ENCODE measurements around the gene A1BG.
A peak's percentile ranks its signal among the peaks of the same experiment; 100 is the strongest.

A1BG gene, protein sequence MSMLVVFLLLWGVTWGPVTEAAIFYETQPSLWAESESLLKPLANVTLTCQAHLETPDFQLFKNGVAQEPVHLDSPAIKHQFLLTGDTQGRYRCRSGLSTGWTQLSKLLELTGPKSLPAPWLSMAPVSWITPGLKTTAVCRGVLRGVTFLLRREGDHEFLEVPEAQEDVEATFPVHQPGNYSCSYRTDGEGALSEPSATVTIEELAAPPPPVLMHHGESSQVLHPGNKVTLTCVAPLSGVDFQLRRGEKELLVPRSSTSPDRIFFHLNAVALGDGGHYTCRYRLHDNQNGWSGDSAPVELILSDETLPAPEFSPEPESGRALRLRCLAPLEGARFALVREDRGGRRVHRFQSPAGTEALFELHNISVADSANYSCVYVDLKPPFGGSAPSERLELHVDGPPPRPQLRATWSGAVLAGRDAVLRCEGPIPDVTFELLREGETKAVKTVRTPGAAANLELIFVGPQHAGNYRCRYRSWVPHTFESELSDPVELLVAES

DNA sequence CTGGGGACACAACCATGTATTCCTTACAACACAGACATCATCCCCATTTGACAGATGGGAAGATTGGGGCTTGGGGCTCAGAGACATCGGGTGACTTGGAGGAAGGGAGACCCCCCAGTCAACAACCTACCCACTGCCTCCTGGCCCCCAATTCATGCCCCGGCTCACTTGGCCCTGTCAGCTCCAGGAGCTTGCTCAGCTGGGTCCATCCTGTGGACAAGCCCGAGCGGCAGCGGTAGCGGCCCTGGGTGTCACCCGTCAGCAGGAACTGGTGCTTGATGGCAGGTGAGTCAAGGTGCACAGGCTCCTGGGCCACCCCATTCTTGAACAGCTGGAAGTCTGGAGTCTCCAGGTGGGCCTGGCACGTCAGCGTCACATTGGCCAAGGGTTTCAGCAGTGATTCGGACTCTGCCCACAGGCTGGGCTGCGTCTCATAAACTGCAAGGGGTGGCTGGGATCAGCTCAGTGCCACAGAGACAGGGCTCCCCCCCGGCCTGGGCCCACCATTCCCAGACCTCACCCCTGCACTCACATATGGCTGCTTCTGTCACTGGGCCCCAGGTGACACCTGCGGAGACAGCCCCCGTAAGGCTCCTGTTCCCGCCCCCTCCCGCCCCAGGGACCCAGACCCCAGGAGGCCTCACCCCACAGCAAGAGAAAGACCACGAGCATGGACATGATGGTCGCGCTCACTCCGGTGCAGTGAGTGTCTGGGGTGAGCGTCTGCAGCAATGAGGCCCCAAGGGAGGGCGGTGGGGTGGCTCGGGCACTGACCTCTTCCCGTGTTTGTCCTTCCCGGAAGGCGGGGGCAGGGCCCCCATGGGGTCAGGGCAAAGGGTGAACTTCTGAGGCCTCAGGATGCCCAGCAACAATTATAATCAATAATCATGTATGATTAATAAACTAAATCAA lies at the start of gene A1BG:
Gene A1BG, minus strand, starts transcription at position 733 of the 912 bp plus-strand sequence. Its CDS starts 55 bp downstream, at position 678.
- no peak for DNase-seq (ENCODE audit: low read depth in 3 of 3)

DNA sequence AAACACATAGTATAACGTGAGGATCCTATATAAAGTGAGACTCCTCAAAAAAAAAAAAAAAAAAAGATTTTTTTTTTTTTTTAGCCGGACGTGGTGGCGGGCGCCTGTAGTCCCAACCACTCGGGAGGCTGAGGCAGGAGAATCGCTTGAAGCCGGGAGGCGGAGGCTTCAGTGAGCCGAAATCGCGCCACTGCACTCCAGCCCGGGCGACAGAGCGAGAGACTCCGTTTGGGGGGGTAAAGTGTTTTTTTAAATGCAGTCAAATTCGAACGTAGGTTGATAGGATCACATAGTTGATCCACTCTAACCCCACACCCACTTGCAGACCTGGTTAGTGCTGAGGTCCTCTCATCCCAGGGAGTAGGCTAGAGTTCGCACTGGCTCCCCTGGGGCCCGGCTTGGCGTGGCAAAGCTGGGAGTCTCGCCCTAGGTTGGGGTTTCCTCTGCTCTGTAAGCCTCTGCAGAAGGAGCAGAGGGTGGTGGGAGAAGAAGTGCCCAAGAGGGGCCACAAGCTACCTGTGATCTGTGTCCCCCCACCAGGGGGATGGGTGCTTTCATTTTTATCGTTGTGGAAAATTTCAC lies 48.6 kb upstream of the A1BG start:
- no peak for DNase-seq (ENCODE audit: low read depth in 3 of 3)

DNA sequence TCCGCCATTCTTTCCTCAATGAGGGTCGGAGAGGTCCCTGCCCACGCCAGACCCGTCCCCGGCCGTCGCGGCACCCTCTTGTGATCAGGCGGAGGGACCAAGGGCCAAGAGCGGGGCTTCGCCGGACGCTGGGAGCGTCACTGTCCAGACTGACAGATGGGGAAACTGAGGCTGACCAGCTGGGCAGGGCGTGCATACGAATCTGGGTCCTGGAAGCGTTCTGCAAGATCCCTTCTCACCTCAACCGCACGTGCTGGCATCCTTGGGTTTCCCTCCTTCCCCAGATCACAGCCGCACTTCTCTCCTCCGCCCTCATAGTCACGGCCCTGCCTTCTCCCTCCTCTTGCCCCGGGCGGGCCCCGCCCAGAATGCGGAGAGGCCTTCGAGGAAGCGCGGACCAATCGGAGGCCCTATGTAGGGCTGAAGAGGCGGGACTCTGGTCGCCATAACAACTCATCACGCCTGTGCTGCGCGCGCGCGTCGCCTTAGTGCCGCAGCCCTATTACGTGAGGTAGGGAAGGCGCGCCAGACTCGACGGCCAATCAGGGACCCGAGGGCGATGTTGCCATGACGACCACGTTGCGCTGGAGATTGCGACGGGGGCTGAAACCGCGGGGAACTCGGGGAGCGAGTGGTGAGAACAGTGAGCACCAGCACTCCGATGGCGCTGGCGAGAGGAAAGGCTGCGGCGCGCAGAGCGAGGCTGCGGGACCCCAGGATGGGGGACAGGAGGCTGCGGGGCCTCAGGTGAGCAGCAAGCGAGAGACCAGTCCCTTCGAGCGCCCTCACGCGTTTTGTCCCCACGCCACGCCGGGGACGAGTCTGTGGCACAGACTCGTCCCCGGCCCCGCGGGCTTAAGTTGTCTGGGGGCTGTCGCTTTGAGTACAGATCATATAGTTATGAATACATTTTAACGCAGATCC lies 47.9 kb upstream of the A1BG start:
- peak; percentile 98 to 99 (median 98) for DNase-seq (ENCODE audit: low read depth in 3 of 3)

DNA sequence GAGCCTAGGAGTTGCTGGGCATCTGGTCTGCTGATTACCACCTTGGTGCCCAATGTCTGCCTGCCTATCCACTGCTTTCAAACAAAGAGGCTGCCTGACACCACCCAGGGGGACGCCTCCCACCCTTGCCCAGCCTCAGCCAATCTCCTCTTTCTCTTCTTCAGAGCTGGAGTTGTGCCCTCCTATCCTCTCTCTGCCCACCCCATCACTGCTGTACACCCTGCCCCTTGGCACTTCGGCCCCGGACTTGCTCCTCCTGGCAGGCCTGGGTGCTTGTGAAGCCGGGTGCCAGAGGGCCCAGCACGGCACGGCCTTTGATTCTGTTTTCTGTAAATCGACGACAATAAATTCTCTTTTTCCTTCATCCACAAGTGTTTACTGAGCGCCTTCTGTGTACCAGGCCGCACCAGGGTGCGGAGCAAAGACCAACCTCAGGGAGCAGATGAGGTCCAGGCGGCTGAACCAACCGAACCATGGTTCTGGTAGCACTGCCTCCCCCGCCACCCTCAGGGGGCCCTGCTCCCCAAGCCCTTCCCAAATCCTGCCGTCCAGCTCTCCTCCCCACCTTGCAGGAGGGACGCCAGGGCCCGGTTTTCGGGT lies 47.1 kb upstream of the A1BG start:
- no peak for DNase-seq (ENCODE audit: low read depth in 3 of 3)

DNA sequence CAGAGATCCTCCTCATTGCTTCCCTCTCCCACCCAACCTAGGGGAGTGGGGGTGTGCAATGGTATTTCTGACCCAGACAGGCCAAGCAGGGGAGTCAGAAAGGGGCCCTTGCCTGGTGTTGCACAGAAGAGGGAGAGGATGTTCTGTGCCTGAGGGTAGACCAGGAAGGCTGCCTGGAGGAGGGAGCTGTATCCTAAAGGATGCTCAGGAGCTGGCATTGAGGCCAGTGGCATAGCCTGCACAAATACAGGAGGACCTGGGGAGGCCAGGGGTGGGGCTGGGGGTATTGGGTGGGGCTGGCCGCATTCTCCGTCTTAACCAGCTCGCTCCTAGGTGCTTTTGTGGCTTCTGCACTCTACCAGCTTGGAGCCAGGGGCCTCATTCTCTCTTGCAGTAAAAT lies 46.6 kb upstream of the A1BG start:
- DNase-seq (ENCODE audit: low read depth in 3 of 3), result no peak

DNA sequence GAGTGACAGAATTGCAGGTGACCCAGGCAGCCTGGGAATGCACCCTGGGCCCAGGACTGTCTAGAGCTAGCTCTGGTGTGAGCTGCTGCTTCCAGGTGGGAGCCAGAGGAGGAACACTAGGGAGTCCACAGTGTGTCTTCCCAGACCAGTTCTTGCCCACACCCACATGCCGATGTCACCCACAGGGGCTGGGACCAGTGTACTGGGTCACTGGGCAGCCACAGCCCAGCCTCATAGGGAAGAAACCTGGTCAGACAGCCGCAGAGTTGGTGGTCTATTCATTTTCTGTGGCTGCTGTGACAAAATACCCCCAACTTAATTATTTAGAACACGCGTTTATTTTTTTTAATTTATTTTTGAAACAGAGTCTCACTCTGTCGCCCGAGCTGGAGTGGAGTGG lies 45.3 kb upstream of the A1BG start:
- DNase-seq (ENCODE audit: low read depth in 3 of 3), result no peak

DNA sequence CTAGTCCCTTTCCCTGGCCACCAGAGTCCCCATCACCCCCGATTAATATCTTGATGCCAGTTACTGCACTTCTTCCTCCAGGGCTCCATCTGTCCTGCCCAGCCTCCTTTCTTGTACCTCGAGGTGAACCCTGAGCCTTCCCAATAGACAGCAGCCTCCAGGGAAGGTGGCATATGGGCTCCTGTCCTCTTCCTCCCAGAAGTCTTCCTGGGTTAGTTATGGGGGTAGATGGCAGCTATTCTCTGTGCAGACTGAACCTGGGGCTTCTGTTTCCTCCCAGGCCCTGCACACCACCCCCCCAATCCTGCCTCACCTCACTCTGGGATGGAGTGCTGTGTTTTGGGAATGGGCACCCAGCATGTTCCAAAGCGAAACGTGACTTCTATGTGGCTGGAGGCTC lies 44.8 kb upstream of the A1BG start:
- DNase-seq (ENCODE audit: low read depth in 3 of 3), result no peak

DNA sequence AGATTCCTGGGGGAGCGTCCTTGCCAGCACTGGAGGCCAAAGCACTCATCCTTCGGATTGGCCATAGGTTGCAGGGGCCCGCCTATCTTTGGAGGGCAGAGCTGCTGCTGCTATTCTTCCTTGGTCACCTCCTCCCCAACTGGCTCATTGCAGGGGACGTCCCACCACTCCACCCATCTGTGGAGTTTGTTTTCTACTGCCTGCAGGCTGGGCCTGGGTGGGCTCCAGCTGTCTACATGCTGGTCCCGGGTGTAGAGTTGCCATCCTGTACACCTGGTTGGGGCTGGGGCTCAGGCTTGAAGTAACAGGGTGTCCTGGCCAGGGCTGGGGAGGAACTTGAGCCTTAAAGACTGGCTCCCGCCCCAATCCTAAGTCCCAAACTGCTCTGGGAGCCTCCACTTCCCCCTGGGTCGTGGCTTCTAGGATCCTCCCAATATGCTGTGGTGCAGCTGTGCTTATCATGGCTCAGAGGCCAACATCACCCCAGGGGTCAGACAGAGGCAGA lies 44.3 kb upstream of the A1BG start:
- DNase-seq (ENCODE audit: low read depth in 3 of 3), result no peak

DNA sequence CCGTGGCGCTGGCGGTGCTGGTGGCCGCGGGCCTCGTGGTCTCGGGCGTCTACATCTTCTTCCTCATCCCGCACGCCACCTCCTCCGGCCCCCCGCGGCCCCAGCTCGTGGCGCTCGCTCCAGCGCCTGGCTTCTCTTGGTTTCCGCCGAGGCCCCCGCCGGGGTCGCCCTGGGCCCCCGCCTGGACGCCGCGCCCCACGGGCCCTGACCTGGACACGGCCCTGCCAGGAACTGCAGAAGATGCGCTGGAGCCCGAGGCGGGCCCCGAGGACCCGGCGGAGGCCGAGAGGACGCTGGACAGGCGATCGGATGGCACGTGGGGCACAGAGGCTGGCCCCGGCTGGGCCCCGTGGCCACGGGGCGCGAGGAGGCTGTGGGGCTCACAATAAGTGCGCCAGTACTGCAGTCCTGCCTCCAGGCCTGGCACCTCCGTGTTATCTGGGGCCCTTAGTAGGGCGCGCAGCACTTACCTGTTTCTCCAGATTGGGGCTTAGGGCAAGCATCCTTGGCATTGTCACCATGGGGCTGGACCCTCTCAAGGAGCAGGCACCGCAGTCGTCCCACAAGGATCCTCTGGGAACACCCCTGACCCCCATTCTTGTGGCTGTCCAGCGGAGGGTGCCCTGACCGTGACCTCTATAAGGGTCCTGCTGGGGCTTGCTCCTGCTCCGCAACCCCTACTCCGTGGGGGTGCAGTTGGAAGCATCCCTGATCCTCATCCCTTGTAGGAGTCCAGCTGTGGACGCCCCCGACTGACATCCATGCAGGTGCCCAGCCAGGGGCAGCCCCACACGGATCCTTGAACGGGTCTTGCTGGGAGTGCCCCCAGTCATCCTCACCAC lies 43.6 kb upstream of the A1BG start:
- no peak for DNase-seq (ENCODE audit: low read depth in 3 of 3)

DNA sequence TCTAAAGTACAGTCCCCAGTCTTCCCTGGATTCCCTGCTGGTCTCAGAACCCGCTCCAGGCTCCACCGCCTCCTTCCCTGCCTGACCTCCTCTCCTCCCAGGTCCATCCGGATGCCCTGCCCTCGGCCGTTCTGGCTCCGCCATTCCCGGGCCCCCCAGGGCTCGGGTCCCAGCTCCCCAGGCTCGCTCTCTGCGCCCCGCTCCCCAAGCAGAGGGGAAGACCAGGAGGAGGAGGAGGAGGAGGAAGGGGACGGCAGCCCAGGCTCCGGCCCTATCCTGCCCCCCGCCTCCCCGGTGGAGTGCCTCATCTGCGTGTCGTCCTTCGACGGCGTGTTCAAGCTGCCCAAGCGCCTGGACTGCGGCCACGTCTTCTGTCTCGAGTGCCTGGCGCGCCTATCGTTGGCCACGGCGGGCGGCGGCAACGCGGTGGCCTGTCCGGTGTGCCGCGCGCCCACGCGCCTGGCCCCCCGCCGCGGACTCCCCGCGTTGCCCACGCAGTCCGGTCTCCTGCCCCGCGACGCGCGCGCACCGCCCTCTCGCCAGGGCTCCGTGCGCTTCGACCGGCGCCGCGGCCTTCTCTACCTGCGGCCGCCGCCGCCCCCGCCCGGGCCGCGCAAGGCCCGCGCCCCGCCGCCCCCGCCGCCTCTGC lies 42.8 kb upstream of the A1BG start:
- DNase-seq (ENCODE audit: low read depth in 3 of 3), result no peak

DNA sequence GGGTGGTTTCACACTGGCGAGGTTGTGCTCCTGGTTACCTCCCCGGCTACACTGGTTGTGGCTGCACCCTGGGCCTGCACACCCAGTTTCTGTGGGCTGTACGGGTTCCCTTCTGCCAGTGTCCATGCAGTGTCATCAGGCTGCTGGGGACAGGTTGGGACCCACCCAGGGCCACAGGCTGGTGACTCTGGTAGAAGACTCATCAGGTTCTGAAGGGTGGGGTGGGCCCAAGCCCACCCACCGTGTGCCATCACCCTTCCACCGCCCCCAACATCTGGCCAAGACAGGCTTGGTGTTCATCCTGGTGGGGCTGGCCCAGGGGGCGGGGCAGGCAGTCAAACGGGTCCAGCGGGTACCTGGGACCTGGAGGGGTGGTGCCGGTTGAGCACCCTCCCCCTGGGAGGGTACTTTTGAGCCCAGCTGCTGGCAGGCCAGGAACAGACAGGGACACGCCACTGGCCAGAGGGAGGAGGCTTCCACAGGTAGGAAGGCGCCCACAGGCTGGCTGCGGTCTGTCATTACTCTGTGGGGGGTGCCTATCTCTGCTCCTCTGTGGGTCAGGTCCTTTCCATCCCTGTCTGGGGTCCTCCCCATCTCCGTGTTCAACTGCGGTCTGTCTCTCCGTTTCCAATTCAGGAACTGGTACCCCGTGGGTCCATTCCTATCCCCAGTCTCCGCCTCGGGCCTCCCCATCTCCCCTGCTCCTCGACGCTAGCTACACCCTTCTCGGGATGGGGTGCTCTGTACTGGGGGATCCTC lies 42.1 kb upstream of the A1BG start, which contains the start of gene RNF225:
Gene RNF225, plus strand, starts transcription at position 437 of the 759 bp plus-strand sequence. CDS start 434 bp downstream, outside the sequence.
- peak in 1 of 3 experiments; percentile 28 for DNase-seq (ENCODE audit: low read depth in 3 of 3)

DNA sequence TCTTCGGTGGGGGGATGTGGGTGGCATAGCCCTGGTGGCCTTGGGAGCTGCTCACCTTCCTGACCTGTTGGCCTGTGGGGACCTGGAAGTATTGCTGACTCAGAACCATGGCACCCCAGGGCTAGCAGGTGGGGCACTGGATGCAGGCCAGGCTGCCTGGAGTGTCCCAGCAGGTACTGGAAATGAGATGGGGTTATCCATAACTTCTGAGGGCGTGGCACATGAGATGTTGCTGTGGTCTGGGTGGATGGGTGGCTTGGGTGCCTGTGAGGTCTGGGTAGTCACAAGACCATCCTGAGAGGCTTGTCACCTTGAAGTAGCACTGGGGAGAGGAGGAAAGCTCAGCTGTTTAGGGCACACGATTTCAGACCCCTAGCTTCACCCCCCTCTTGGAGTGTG lies 41.5 kb upstream of the A1BG start:
- DNase-seq (ENCODE audit: low read depth in 3 of 3), result no peak

DNA sequence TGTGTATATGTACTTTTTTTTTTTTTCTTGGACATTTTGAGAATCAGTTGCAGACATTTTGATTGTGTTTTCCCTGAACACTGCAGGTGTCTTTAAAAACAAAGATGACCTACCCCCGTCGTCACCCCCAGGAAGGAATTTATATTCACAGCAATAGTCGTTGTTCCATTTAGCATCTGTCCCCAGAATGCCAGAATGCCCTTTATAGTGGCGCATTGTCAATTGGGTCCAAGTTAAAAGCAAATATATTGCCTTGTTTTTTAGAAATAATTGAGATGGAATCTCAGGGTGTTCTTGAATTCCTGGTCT lies 40.4 kb upstream of the A1BG start:
- DNase-seq (ENCODE audit: low read depth in 3 of 3), result no peak

DNA sequence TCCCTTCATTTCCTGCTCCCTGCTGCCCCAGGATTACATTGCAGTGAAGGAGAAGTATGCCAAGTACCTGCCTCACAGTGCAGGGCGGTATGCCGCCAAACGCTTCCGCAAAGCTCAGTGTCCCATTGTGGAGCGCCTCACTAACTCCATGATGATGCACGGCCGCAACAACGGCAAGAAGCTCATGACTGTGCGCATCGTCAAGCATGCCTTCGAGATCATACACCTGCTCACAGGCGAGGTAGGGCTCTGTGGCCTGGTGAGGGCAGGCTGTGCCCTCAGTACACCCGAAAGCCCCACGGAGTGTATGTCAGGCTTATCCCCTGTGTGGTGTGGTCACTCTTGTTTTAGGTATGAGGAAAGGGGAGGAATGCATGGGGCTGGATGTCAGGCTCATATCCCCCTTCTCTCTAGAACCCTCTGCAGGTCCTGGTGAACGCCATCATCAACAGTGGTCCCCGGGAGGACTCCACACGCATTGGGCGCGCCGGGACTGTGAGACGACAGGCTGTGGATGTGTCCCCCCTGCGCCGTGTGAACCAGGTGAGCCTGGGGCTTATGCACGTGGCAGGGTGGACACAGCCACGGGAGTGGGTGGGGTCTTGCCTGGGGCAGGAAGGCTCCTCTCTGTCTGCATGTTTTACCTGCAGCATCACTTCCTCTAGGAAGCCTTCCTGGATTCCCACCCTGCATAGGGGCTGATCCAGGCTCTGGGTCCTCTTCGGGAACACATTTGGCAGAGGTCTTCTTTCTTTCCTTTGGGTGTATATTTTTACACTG lies 39.8 kb upstream of the A1BG start:
- DNase-seq (ENCODE audit: low read depth in 3 of 3), result no peak

DNA sequence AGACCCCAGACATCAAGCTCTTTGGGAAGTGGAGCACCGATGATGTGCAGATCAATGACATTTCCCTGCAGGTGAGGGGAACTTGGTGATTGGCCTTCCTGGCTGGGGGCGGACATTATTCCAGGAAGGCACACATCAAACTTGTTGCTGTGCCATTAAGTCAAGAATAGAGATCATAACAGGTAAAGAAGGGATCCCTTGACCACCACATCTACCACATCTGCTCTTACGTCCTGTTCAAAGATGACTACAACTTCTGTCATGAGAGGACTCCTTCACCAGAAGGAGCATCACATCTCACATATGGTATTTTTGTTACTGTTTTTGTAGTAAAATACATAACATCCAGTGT lies 34.9 kb upstream of the A1BG start:
- DNase-seq (ENCODE audit: low read depth in 3 of 3), result no peak

DNA sequence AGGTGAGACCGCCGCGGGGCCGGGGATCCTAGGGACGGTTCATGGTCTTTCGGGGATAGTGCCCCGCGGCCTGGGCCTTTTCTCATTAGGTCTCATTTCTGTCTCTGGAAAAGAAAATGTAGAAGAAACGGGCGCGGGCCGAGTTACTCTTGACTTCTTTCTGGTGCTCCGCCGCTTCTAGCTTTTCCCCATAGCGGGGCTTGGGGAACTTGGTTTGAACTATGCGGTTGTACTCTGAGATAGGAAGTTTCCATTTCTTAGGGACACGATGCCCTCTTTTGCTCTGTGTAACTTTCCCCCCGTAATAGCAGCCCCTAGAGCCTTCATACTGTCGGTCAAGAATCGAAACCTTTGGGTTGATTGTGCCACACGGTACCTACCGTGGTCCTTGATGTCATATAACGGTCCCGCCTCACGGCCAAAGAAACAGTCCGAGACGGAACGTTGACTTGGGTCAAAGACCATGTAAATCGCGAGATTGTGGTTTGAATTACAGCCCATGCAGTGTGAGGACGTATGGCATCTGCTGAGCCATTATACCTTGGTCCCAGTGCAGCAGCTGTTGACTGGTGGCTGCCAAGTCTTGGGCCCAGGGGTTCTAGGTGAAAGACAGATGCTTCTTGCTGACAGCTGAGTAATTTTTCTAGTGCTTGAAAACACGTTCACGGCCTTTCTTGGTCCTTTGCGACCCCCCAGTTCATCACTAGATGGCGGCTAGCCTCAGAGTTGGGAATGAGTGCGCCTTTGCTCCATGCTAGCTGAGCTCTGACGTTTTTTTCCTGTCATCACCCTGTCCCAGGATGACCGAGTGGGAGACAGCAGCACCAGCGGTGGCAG lies 34.3 kb upstream of the A1BG start:
- no peak for DNase-seq (ENCODE audit: low read depth in 3 of 3)
